Panc1 (cell line): Measurements from ENCODE around the gene GSC. TPM values are rescaled to one million over a fixed set of nuclear protein-coding genes. Genes with fewer than 3 reads are reported as not detected.

ENCODE experiments used
- ATAC-seq: fragments of 200-7000 bp; cut with Tn5 transposase; 2 replicates; pipeline ENCODE4 v1.9.1; 2020; ENCODE audit warnings: mild to moderate bottlenecking, moderate library complexity
- BruUV-seq: library from RNA; stranded (reverse); fragments of 400-500 nt; replicated peaks from 2 replicates; lab custom pipeline; 2021; lab: Mats Ljungman, UMichigan
- CTCF ChIA-PET: fragments of 300-600 bp; sonication (Branson Sonifier 250); formaldehyde crosslinking; loops from one replicate; lab custom pipeline; 2022; ENCODE audit warnings: antibody characterized with exemption; lab: Charles Lee
- POLR2A ChIA-PET: fragments of 300-600 bp; sonication (Branson Sonifier 250); formaldehyde crosslinking; loops from one replicate; lab custom pipeline; 2022; ENCODE audit warnings: antibody characterized with exemption; lab: Charles Lee
- DNase-seq: peaks from one replicate; pipeline ENCODE4 v3.0.0-alpha.2; 2010; ENCODE audit warnings: low read depth, low spot score
- H3K27ac ChIP-seq: 2 replicates; pipeline ENCODE4 v1.5.1; 2011; ENCODE audit warnings: mild to moderate bottlenecking, low read length, inconsistent platforms
- H3K27me3 ChIP-seq: fragments of 200-500 bp; sonication (Bioruptor generic); 2 replicates; pipeline ENCODE4 v1.6.0; 2014; ENCODE audit warnings: low read length, inconsistent platforms; ENCODE audit not compliant: control insufficient read depth, insufficient read depth
- H3K36me3 ChIP-seq: fragments of 200-500 bp; sonication (Bioruptor generic); 2 replicates; pipeline ENCODE4 v1.5.1; 2014; ENCODE audit warnings: inconsistent platforms, mild to moderate bottlenecking, low read length, moderate library complexity; ENCODE audit not compliant: control insufficient read depth, insufficient read depth
- H3K4me1 ChIP-seq: 2 replicates; pipeline ENCODE4 v1.5.1; 2011; ENCODE audit warnings: inconsistent platforms, mild to moderate bottlenecking, low read length, moderate library complexity; ENCODE audit not compliant: control insufficient read depth, insufficient read depth
- H3K4me3 ChIP-seq, 2 experiments: 2 replicates each; pipeline ENCODE4 v1.5.1; 2011 to 2012; ENCODE audit warnings: low read depth in 2 of 2, low read length in 2 of 2, mild to moderate bottlenecking in 2 of 2, inconsistent platforms in 1 of 2, moderate library complexity in 1 of 2
- H3K9me3 ChIP-seq: fragments of 200-500 bp; sonication (Bioruptor generic); 2 replicates; pipeline ENCODE4 v1.5.1; 2014; ENCODE audit warnings: low read depth, mild to moderate bottlenecking, inconsistent platforms, low read length, moderate library complexity; ENCODE audit not compliant: control insufficient read depth, insufficient read depth
- POLR2AphosphoS5 ChIP-seq: IDR thresholded peaks from 2 replicates; pipeline ENCODE4 v1.6.1; 2012; ENCODE audit warnings: mild to moderate bottlenecking, low read depth, low read length, moderate library complexity
- SIN3A ChIP-seq: IDR thresholded peaks from 2 replicates; pipeline ENCODE4 v1.6.1; 2012; ENCODE audit warnings: low read depth, mild to moderate bottlenecking, low read length, moderate library complexity, borderline replicate concordance; ENCODE audit not compliant: insufficient read depth
- TCF7L2 ChIP-seq: IDR thresholded peaks from 2 replicates; pipeline ENCODE4 v1.6.1; 2011; ENCODE audit warnings: mild to moderate bottlenecking, low read depth, low read length, inconsistent platforms
- in situ Hi-C: cut with HindIII; loops from 2 replicates; pipeline ENCODE4 v1.10.0; 2016; ENCODE audit warnings: low sequenced_read_pairs, low pct_unique_long_range_greater_than_20kb
- intact Hi-C: fragments of 100-400 bp; cut with micrococcal nuclease; formaldehyde crosslinking; loops from one replicate; pipeline ENCODE4 v1.10.0; 2022; ENCODE audit not compliant: unreplicated experiment
- total RNA-seq: library from RNA; stranded (reverse); gene quantifications from one replicate; pipeline ENCODE4 v1.2.1, GENCODE V29; 2021; ENCODE audit not compliant: unreplicated experiment
- TF ChIP-seq, protein P1 (sequence below), 2 experiments: IDR thresholded peaks; 2 replicates each; pipeline ENCODE4 v1.6.1; 2011 to 2012; ENCODE audit warnings: low read depth in 2 of 2, control low read depth in 1 of 2, low read length in 1 of 2, mild to moderate bottlenecking in 1 of 2, moderate library complexity in 1 of 2; ENCODE audit not compliant: insufficient read depth in 1 of 2
- TF ChIP-seq, protein P2 (sequence below): fragments of 450-650 bp; IDR thresholded peaks from 2 replicates; pipeline ENCODE4 v1.5.1; 2017; ENCODE audit warnings: mild to moderate bottlenecking

The GSC gene
- total RNA-seq, 1 experiment from 2014 or later: not detected

DNA sequence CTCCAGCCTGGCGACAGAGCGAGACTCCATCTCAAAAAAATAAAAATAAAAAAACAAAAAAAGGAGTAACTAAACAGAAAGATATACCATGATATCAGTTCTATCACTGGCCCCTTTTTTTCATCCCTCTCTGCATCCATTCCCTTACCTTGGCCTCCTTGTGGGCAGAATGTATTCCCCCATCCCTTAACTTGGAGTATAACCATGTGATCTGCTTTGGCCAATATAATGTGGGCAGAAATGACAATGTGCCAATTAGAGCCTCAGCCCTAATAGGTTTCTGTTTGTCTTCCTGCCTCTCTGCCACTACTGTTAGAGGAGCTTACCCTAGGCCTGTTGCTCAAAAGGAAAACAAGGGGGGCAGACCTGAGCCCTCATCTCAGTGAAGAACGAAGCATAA lies 23.8 kb downstream of the GSC start:
- TF ChIP-seq SIN3A: no peak
- TF ChIP-seq POLR2AphosphoS5: no peak
- TF ChIP-seq, protein P1, sequence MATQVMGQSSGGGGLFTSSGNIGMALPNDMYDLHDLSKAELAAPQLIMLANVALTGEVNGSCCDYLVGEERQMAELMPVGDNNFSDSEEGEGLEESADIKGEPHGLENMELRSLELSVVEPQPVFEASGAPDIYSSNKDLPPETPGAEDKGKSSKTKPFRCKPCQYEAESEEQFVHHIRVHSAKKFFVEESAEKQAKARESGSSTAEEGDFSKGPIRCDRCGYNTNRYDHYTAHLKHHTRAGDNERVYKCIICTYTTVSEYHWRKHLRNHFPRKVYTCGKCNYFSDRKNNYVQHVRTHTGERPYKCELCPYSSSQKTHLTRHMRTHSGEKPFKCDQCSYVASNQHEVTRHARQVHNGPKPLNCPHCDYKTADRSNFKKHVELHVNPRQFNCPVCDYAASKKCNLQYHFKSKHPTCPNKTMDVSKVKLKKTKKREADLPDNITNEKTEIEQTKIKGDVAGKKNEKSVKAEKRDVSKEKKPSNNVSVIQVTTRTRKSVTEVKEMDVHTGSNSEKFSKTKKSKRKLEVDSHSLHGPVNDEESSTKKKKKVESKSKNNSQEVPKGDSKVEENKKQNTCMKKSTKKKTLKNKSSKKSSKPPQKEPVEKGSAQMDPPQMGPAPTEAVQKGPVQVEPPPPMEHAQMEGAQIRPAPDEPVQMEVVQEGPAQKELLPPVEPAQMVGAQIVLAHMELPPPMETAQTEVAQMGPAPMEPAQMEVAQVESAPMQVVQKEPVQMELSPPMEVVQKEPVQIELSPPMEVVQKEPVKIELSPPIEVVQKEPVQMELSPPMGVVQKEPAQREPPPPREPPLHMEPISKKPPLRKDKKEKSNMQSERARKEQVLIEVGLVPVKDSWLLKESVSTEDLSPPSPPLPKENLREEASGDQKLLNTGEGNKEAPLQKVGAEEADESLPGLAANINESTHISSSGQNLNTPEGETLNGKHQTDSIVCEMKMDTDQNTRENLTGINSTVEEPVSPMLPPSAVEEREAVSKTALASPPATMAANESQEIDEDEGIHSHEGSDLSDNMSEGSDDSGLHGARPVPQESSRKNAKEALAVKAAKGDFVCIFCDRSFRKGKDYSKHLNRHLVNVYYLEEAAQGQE (IDR thresholded peaks at IDR 0.05; ENCODE audit: insufficient read depth in 1 of 2, low read depth in 2 of 2, low read length in 1 of 2): no peak
- TF ChIP-seq, protein P2, sequence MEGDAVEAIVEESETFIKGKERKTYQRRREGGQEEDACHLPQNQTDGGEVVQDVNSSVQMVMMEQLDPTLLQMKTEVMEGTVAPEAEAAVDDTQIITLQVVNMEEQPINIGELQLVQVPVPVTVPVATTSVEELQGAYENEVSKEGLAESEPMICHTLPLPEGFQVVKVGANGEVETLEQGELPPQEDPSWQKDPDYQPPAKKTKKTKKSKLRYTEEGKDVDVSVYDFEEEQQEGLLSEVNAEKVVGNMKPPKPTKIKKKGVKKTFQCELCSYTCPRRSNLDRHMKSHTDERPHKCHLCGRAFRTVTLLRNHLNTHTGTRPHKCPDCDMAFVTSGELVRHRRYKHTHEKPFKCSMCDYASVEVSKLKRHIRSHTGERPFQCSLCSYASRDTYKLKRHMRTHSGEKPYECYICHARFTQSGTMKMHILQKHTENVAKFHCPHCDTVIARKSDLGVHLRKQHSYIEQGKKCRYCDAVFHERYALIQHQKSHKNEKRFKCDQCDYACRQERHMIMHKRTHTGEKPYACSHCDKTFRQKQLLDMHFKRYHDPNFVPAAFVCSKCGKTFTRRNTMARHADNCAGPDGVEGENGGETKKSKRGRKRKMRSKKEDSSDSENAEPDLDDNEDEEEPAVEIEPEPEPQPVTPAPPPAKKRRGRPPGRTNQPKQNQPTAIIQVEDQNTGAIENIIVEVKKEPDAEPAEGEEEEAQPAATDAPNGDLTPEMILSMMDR: no peak
- no peak for TF ChIP-seq TCF7L2
- ChIA-PET CTCF (interaction anchor here (0.8 kb wide), 1 partner anchor 16 kb away, joined by 3 read pairs; no protein-coding TSS in a partner anchor), POLR2A (no interaction called here)
- intact Hi-C loops: no loop called here
- DNase-seq (no peak), ATAC-seq (no peak)
- Histone ChIP-seq H3K36me3 (no peaks in the 10 kb centered on the region), H3K27me3 (no peaks in the 10 kb centered on the region; the same call in 1 of the 2 replicates), H3K4me1 (no peaks in the 10 kb centered on the region), H3K4me3 (no peak overlapping the region), H3K27ac (no peak overlapping the region), H3K9me3 (no peaks in the 10 kb centered on the region)
- no TSS peak for BruUV-seq
- in situ Hi-C loops: no loop called here

DNA sequence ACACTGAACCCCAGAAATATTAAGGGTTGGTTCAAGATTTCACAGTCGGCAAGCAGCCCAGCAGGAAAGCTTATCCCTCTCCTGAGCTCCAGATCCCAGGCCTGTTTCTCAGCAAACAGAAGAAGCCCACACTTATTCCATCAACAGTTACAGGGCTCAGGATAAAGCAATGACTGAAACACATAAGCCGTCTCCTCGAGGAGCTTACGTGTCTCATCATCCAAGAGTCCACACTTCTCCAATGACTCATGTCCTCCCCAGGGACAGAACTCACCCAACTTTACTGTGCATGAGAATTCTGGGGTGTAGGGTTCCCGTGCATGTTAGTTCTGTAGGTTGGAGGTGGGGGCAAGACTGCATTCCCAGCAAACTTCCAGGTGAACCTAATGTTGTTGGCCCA lies 31.2 kb downstream of the GSC start:
- DNase-seq (no peak), ATAC-seq (no peak)
- ChIA-PET POLR2A (no interaction called here), CTCF (no interaction called here)
- TF ChIP-seq, protein P2: no peak
- TF ChIP-seq POLR2AphosphoS5 (no peak), TCF7L2 (no peak), SIN3A (no peak)
- TF ChIP-seq, protein P1 (IDR thresholded peaks at IDR 0.05; ENCODE audit: insufficient read depth in 1 of 2, low read depth in 2 of 2, low read length in 1 of 2): no peak
- in situ Hi-C loops (no loop called here), intact Hi-C loops (no loop called here)
- H3K4me3 ChIP-seq: no peak overlapping the region
- no TSS peak for BruUV-seq
- H3K27ac ChIP-seq: no peak overlapping the region
- no peaks in the 10 kb centered on the region for H3K4me1 ChIP-seq
- no peaks in the 10 kb centered on the region for H3K9me3 ChIP-seq
- no peaks in the 10 kb centered on the region for H3K36me3 ChIP-seq
- H3K27me3 ChIP-seq: no peaks in the 10 kb centered on the region
